Tibial nerve (tissue), 4 donors: ENCODE results near the gene FAM219A.

Experiments
- CTCF ChIP-seq, 5 experiments: fragments of 200-600 bp in 3 of 5; fragments of 450-650 bp in 2 of 5; sonication (generic) in 3 of 5; IDR thresholded peaks; one replicate each; pipeline ENCODE4 v1.5.1; 2016 to 2019; ENCODE audit warnings: antibody characterized with exemption in 5 of 5, mild to moderate bottlenecking in 3 of 5, moderate library complexity in 2 of 5
- EP300 ChIP-seq, 2 donors: sonication (generic); formaldehyde crosslinking; IDR thresholded peaks; one replicate each; pipeline ENCODE4 v1.6.1; 2017; ENCODE audit warnings: antibody characterized with exemption in 2 of 2, mild to moderate bottlenecking in 1 of 2
- POLR2A ChIP-seq, 2 donors: fragments of 450-650 bp; IDR thresholded peaks; one replicate each; pipeline ENCODE4 v1.6.1; 2017; ENCODE audit warnings: antibody characterized with exemption in 2 of 2, mild to moderate bottlenecking in 2 of 2, moderate library complexity in 2 of 2

GRCh38 chr9:34376596-34377403, 81.6 kb downstream of the FAM219A start, which contains the start of gene MYORG:
- TF ChIP-seq CTCF (IDR thresholded peaks at IDR 0.05) (no peak), POLR2A (IDR thresholded peaks at IDR 0.05) (peak in 1 of 2 donors; percentile 68), EP300 (IDR thresholded peaks at IDR 0.05) (peak; percentile 61 to 68)
